Kasumi-1 (cell line): ENCODE measurements around the gene CHST14.
A peak's percentile ranks its signal among the peaks of the same experiment; 100 is the strongest.

ENCODE experiments used
- DNase-seq, 2 experiments: peaks; one replicate each; lab custom pipeline; 2025; lab: John Stamatoyannopoulos, UW

Gene CHST14

DNA sequence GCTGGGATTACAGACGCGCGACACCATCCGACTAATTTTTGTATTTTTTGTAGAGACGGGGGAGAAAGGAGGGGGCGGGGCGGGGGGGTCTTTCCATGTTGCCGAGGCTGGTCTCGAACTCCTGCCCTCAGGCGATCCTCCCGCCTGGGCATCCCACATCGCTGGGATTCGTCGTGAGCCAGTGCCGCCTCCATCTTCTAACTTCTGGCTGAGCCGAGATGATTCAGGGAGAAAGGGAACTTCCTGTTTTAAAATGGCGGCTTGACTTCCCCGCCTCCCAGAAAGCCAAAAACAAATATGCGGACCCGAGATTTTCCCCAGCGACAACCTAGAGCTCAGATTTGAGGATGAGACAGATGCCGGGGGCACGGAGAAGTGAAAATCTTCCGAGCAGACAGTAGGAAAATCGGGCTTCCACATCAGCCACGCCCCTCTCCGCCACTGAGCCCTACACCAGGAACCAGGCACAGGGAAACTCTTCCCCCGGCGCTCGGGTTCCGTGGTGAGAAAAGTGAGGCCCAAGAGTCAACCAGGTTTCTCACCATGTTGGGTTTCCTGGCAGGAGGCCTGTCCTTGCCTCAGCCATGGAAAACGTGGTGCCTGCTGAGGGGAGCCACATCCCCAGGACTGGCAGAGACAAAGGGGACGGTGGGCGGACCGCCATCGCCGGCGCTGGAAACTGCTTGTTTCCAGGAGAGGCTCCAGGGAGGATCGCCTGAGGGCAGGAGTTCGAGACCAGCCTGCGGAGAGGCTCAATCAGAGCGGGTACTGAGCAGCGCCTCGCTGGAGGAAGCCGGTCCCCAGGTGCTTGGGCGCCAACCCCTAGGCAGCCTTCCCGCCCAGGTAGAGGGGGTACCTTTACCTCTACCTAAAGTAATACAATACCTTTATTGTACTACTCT is 18.7 kb downstream of the CHST14 start:
- no peak for DNase-seq

DNA sequence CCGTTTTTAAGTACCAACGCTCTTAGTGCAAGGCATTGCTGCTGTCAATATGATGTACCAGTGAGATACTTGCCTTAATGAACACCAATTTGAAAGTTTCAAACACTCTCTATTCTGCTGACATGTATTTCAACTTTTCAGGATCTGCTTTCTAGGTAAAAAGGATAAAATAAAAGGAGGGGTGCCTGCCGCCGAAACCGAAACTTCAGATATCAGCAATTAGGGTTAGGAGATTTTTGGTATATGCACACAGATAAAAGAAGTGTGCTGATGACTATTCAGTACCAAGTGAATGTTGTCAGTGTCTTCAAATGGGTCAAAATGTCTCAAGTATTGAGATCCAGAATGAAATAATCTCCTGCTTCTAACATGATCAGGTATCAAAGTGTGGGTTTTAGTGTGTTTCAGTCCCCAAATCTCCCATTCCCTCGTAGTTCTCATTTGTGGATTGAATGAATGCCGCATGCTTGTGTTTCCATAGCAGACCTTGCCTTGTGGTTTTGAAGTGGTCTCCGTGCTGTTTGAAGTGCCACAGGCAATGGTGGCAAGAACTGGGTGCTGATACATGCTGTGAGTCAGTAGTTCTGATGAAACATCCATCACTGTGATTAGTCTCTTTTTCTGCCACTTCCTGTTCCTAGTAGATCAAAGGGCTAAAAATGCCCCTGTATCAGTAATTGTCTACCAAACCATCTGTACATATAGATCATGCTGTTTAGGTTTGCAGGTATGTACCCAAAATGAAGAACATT is 22.5 kb downstream of the CHST14 start:
- no peak for DNase-seq

DNA sequence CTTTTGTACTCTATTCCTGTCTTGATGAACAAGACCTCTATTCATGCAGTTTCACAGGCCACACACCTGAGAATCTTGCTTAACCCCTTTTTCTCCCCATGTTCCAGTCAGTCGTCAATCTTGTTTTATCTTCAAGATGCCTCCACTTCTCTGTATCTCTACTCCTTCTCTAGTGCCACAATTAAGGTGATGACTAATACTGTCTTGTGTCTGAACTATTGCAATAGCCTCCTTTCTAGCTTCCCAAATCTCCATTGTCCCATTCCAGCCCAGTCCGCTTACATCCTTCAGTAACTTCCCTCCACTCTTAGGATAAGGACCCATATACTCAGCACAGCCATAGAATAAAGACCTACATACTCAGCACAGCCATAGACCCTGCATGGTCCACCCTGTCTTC is 24.7 kb downstream of the CHST14 start:
- DNase-seq = no peak

DNA sequence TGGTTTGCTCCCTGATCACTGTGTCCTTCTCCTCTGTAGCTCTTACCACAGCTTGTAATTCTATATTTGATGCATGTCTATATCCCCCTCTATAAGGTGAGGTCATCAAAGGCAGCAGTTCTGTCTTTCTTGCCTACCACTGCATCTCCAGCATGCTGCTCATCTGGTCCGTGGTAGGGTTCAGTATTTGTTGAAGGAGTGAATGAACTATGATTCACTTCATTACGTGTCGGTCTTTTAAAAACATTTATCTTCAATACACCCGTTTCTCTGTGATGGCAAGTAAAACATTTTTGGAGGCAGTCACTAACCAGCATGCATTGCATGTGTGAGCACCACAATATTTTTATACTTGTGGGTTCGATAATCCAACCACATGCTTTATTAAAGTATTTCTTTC is 27.6 kb downstream of the CHST14 start:
- no peak for DNase-seq

DNA sequence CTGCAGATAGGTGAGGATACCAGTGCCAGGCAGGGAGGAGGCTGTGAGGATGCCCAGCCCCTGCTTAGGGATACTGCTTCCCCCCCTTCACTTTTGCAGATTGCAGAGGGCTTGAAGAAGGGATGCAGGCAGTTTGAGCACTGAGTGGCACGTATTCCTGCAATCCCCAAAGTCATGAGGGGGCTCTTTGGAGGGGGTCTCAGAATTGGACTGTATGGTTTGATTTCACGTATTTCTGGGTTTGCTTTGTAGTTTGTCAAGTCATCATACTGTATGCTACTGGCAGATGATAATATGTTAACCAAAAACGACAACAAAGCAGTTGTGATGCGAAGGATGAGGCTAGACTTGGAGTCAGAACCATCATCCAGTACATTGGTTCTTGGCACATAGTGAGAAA is 28.1 kb downstream of the CHST14 start:
- DNase-seq = no peak

DNA sequence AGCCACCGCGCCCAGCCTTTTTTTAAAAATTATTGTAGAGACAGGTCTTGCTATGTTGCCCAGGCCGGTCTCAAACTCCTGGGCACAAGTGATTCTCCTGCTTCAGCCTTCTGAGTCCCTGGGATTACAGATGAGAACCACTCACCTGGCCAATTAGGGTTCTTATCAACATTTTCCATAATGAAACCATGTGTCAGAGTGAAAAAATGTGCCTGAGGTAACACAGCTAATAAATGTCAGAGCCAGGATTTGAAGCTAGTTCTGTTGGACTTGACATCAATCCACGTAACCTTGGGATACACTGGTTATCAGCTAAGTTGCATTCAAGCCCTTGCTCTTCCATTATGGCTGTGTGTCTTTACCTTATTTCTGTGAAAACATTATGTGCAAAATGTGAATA is 29.1 kb downstream of the CHST14 start:
- no peak for DNase-seq

DNA sequence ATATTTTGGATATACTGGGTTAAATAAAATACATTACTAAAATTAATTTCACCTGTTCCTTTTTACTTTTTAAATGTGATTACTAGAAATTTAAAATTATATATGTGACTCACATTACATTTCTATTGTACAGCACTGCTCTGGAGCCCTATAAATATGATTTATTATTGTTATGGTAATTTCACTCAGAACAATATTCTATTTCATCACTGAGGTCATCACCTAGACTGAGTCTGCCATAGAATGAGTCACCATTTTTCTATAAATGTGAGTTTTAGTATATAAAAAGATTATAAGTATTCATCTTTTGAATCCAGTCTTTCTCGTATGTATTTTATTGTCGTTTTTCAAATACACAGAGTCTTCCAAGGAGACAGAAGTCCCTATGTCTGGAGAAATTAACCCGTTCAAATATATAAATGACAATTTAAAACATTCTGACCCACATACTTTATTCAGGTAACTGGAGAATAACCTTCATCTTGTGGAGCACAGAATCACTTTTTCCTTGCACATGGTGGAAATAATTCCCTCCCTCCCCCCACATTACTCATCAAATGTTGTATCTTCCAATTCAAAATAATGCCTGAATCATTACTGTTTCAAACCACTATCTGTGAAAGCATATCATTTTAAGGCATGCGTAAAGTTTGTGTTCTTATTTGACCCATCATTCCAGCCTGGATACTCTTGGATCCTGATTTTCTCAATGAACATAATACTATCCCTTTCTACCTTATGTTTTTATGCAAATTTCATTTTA is 30.0 kb downstream of the CHST14 start:
- no peak for DNase-seq

DNA sequence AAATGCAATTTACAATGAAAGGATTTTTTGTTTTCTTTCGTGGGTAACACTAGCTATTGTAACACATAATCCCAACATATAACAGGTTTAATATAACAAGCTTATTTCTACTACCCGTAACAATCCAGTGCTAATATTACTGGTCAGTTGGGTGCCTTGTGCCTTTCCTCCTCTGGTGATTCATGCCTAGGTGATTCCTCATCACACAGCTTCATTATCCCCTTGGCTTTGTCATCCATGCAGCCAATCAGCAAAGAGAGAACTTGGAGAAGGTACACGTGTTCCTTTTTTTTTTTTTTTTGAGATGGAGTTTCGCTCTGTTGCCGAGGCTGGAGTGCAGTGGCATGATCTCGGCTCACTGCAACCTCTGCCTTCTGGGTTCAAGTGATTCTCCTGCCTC is 30.7 kb downstream of the CHST14 start:
- no peak for DNase-seq

DNA sequence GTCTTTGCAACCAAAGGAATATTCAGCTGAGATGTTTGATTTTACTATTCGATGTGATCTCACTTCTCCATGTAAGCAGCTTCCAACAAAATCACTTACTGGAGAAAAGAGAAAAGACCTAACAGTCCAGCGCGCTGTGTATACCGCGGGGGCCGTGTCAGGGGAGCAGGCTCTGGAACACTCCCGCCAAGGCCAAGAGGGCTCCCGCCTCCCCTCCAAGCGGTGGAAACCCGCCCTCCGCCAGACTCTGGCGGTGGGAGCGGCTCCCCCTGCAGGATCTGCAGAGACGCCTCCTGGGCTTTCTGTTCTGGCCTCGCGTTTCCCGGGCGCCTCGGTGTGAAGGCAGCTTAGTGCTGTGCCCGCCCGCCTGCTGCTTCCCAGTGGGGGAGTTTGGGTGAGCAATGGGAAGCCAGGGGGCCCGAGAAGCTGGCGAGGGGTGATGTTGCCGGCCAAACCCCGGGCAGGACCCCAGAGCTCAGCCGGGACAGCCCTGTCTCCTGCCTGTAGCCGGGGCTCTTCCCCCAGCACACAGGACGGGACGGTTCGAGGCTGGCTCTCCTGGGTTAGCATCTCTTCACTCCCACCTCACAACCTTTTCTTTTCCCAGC is 36.3 kb downstream of the CHST14 start:
- DNase-seq = peak; percentile 45 to 48

DNA sequence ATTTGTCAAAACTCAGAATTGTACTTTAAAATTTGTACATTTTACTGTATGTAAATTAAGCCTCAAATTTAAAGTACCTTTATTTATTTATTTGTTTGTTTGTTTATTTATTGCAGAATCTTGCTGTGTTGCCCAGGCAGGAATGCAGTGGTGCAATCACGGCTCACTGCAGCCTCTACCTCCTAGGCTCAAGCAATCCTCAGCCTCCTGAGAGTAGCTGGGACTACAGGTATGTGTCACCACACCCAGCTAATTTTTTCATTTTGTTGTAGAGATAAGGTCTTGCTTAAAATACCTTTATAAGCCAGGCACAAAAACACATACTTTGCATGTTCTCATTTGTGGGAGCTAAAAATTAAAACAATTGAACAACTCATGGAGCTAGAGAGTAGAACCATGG is 37.4 kb downstream of the CHST14 start:
- DNase-seq = no peak

DNA sequence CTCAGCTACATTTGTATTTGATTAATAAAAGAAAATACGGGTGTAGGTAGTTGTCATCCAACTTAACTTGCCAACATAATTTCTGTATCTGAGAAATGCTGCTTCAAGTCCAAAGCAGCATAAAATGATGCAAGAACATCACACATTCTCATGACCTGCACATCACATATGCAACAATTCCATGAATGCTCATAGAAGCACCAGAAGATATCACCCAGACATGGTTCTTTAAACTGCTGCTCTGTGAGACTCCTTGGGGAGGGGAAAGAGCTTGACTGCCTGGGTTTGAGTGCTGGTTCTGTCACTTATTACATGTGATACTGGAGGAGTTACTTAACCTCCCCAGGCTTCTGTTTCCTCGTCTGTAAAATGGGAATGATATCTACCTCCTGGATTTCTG is 39.4 kb downstream of the CHST14 start:
- DNase-seq = no peak

DNA sequence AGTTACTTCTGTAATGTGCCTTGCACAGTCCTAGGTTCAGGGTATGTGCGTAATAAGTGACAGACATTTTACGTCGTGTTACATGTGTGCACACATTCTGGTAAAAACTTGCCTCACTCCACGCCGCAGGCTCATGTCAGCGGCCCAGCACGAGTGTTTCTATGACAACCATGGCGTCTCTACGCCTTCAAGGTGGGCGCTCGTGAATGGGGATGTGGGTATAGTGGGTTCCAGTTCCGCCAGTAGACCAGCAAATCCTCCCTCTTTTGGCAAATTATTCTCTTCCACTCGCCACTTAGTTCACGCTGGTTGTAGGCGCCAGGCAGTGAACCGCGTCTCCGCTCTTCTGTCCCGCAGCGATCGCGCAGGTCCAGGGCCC is 40.3 kb downstream of the CHST14 start:
- no peak for DNase-seq

DNA sequence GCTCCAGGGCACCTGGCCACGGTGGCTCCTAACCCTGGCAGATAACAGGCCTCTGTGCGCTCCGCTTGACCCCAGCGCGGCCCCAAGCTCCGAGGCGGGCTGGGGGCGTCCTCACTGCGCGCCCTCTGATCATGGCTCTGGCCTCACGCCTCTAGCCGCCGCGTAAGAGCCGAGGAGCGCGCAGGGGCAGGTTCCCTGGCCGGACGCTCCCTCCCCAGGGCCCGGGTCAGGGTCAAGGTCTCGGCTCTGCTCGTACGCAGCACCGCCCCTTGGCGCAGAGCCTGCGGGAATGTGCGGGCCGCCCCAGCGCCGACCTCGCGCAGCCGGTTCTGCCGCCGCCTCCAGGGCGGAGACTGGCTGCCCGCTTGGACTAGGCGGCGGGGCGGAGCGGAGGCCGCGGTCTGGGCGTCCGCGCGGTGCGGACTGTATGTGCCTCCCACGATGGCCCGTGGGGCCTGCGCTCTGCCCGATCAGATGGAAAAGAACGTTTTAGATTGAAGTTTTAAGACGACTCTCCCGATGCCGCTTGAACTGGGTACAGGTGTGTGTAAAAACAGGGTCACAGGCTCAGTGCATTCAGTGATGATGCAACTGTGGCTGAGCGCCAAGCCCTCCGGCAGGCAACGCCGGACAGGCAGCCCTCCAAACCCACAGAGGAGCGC is 40.8 kb downstream of the CHST14 start:
- no peak for DNase-seq

DNA sequence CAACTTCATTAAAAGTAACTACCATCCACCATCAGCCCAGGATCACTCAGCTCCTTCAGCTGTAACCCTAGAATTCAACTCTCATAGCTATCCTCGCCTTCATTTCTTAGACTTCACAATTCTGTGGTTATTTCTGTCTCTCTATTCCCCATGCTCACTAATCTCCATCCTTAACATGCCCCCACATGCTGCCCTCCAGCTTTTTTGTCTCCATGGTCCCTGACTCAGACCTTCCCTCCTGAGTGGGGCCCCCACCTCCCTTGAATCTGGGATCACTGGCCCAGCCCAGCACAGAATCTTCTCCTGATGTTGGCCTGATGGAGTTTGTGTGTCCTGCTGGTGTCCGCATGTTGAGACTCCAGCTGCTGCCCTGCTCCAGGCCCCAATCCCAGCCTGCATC is 41.7 kb downstream of the CHST14 start:
- DNase-seq = no peak

DNA sequence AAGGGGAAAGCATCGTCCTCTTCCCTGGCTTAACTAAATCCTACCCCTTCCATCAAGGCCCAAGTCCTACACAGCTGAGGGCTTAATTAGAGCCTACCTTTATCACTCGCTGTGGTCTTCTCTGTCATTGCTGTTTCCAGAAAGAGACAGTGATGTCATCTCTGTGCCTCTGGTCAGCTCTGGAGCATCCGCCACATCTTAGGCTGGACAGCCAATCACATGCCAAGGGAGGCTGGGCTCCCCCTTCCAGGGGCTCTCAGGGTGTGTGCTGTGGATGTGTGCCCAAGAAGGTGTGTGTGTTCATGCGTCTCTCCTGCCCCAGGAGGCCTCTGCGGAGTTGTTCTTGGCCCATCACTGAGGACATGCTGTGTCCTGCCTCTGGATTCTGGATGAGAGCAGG is 42.8 kb downstream of the CHST14 start:
- DNase-seq = no peak

DNA sequence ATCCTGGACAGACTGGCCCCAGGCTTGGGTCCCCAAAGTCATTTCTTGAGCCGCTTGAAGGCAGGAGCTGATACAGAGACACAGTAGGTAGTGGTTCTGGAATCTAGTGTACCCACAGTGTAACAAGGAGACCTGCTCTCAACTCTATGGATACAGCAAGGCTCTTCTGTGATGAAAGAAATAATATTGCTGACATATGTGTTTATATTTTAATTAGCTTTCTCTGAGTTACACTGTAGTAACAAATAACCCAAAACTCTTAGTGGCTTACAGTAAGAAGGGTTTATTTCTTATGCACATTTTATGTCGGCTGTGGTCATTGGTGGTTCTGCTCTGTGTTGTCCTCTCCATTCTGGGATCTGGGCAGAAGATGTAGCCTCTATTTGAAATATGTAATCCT is 45.5 kb downstream of the CHST14 start:
- DNase-seq = no peak
